MM.1S (cell line): ENCODE results near the gene FXYD3.

Source experiments
- EZH2 ChIP-seq: fragments of 300-600 bp; sonication (generic); optimal IDR thresholded peaks from 2 replicates; pipeline ENCODE3; 2017; ENCODE audit warnings: low read depth, mild to moderate bottlenecking, antibody characterized with exemption, low read length, mixed read lengths
- TF ChIP-seq, protein P1 (sequence below): fragments of 300-600 bp; sonication (generic); IDR thresholded peaks from 2 replicates; pipeline ENCODE4 v1.5.1; 2016; ENCODE audit warnings: antibody characterized with exemption, low read length, mixed read lengths

DNA sequence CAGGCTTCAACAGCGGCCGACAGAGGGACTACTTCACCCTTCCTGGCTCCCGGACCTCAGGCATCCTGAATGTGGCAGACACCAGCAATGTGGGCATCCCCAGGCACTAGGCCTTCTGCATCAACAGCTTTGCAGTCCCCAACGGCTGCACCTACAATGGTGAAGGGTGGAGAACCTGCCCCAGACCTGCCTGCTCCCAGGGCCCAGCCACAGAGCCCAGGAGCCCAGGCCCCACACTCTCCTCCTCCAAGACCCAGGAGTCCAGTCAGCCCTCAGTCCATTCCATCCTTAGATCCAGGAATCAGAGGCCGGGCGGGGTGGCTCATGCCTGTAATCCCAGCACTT is 39.6 kb upstream of the FXYD3 start:
- TF ChIP-seq, protein P1, sequence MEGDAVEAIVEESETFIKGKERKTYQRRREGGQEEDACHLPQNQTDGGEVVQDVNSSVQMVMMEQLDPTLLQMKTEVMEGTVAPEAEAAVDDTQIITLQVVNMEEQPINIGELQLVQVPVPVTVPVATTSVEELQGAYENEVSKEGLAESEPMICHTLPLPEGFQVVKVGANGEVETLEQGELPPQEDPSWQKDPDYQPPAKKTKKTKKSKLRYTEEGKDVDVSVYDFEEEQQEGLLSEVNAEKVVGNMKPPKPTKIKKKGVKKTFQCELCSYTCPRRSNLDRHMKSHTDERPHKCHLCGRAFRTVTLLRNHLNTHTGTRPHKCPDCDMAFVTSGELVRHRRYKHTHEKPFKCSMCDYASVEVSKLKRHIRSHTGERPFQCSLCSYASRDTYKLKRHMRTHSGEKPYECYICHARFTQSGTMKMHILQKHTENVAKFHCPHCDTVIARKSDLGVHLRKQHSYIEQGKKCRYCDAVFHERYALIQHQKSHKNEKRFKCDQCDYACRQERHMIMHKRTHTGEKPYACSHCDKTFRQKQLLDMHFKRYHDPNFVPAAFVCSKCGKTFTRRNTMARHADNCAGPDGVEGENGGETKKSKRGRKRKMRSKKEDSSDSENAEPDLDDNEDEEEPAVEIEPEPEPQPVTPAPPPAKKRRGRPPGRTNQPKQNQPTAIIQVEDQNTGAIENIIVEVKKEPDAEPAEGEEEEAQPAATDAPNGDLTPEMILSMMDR = no peak
- TF ChIP-seq EZH2 = no peak
